Effector memory CD4-positive, alpha-beta T cell (primary cell): ENCODE results near the gene LMCD1.

Source experiments
- DNase-seq, 3 donors: peaks; one replicate each; pipeline ENCODE4 v3.0.0-alpha.2; 2020
- H3K27ac ChIP-seq: 2 replicates; pipeline ENCODE4 v1.7.0; 2013; ENCODE audit warnings: mild to moderate bottlenecking, low read length, moderate library complexity; ENCODE audit not compliant: insufficient read depth, poor library complexity, severe bottlenecking
- H3K27me3 ChIP-seq: replicated peaks from 2 replicates; pipeline ENCODE4 v1.7.0; 2013; ENCODE audit warnings: mild to moderate bottlenecking, low read length; ENCODE audit not compliant: insufficient read depth, control insufficient read depth, poor library complexity, severe bottlenecking
- H3K36me3 ChIP-seq: 2 replicates; pipeline ENCODE4 v1.7.0; 2013; ENCODE audit warnings: mild to moderate bottlenecking, low read length, moderate library complexity; ENCODE audit not compliant: control insufficient read depth, insufficient read depth
- H3K4me1 ChIP-seq: 2 replicates; pipeline ENCODE4 v1.7.0; 2013; ENCODE audit warnings: low read length, mild to moderate bottlenecking; ENCODE audit not compliant: control insufficient read depth, insufficient read depth, poor library complexity, severe bottlenecking
- H3K4me3 ChIP-seq: 2 replicates; pipeline ENCODE4 v1.7.0; 2013; ENCODE audit warnings: low read length, low read depth, mild to moderate bottlenecking; ENCODE audit not compliant: insufficient read depth, poor library complexity, severe bottlenecking
- H3K9me3 ChIP-seq: 2 replicates; pipeline ENCODE4 v1.7.0; 2013; ENCODE audit warnings: mild to moderate bottlenecking, low read length, moderate library complexity; ENCODE audit not compliant: control insufficient read depth

LMCD1 gene

DNA sequence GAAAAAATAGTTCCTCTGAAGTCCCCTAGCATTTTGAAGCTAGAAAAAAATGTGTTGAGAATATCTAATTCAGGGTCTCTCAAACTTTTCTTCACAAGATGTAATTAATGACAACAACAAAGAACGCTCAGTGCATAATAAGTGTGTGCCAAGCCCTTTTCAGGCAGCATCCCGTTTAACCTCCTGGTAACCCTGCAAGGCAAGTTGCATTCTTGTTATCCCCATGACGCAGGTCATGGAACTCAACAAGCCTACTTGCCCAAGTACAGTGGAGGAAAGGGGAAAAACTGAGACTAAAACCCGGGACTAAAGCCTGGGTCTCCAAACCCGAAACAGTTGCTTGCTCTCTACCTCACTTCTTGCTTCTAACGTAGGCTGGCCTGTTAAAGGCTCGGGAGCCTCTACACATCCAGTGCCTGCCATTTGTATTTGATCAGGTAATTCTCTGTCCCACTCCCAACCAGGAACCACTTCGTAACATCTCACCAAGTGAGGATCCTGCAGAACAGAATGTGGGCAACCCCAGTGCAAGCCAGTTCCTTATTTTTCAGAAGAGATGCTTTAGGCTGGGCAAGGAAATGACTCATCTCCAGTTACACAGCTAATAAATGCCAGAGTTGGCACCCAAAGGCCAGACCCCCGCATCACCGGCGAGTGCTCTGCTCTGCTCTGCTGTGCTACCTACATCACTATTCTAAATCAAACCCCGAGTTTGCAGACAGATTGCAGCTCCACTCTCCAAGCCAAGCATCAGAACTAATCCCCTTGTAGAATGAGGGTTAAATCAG is 28.3 kb downstream of the LMCD1 start:
- no peak for DNase-seq
- Histone ChIP-seq H3K4me3 (no peak overlapping the region), H3K36me3 (no peaks in the 10 kb centered on the region), H3K9me3 (no peaks in the 10 kb centered on the region), H3K27me3 (no peaks in the 10 kb centered on the region), H3K4me1 (no peaks in the 10 kb centered on the region), H3K27ac (no peak overlapping the region)

DNA sequence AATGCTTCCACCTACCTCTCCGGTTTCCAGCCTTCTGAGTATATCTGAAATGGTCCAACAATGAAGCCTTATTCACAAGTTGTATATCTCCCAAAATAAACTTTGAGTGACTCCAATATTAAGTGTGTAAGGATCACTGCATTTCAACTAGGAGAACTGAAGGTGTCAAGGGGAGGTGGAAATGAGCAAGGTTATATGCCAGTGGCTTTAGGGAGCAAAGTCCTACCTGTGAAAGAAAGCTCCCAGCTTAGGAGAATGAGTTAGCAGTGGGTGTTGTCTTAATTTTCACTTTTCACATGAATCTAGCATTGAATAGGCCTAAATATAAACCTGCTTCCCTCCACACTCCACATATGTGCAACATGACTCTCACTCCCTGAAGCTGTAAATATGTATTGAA is 29.0 kb downstream of the LMCD1 start:
- Histone ChIP-seq H3K27me3 (no peaks in the 10 kb centered on the region), H3K4me3 (no peak overlapping the region), H3K27ac (no peak overlapping the region), H3K4me1 (no peaks in the 10 kb centered on the region), H3K9me3 (no peaks in the 10 kb centered on the region), H3K36me3 (no peaks in the 10 kb centered on the region)
- no peak for DNase-seq

GRCh38 chr3:8532251-8532871 is 30.7 kb downstream of the LMCD1 start:
- H3K27ac ChIP-seq, result no peak overlapping the region
- no peaks in the 10 kb centered on the region for H3K9me3 ChIP-seq
- H3K4me3 ChIP-seq, result no peak overlapping the region
- H3K4me1 ChIP-seq, result no peaks in the 10 kb centered on the region
- no peaks in the 10 kb centered on the region for H3K27me3 ChIP-seq
- no peak for DNase-seq
- H3K36me3 ChIP-seq, result no peaks in the 10 kb centered on the region

GRCh38 chr3:8536096-8537056 is 34.8 kb downstream of the LMCD1 start:
- Histone ChIP-seq H3K4me3 (no peak overlapping the region), H3K4me1 (no peaks in the 10 kb centered on the region), H3K36me3 (no peaks in the 10 kb centered on the region), H3K9me3 (no peaks in the 10 kb centered on the region), H3K27ac (no peak overlapping the region), H3K27me3 (no peaks in the 10 kb centered on the region)
- DNase-seq, result no peak

- H3K9me3 ChIP-seq, result no peaks in the 10 kb centered on the region
- DNase-seq, result no peak
- no peaks in the 10 kb centered on the region for H3K27me3 ChIP-seq
- no peaks in the 10 kb centered on the region for H3K36me3 ChIP-seq
- no peak overlapping the region for H3K4me3 ChIP-seq
- no peak overlapping the region for H3K27ac ChIP-seq
- H3K4me1 ChIP-seq, result no peaks in the 10 kb centered on the region
Measured at GRCh38 chr3:8537440-8537839, 35.8 kb downstream of the LMCD1 start.

DNA sequence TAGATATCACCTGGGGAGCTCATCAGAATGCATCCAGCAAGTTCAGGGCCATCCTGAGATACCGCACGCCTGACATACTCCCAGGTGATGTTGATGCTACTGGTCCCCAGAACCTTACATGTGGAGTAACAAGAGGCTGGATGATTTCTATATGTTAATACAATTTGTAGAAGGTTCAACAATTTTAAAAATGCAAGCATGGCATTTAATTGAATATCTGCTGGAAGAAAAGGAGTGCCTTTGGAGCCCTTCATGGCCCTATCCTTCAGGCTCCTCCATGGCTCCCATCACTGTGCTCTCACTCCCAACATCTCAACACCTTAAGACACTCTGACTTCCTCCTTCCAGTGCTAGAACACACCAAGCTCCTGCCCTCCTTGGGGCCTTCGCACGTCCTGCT is 36.6 kb downstream of the LMCD1 start:
- H3K36me3 ChIP-seq, result no peaks in the 10 kb centered on the region
- H3K4me3 ChIP-seq, result no peak overlapping the region
- H3K27me3 ChIP-seq, result no peaks in the 10 kb centered on the region
- no peaks in the 10 kb centered on the region for H3K4me1 ChIP-seq
- H3K9me3 ChIP-seq, result no peaks in the 10 kb centered on the region
- H3K27ac ChIP-seq, result no peak overlapping the region
- no peak for DNase-seq

GRCh38 chr3:8538913-8539312 is 37.3 kb downstream of the LMCD1 start:
- no peaks in the 10 kb centered on the region for H3K9me3 ChIP-seq
- no peak overlapping the region for H3K27ac ChIP-seq
- H3K36me3 ChIP-seq, result no peaks in the 10 kb centered on the region
- no peak overlapping the region for H3K4me3 ChIP-seq
- H3K27me3 ChIP-seq, result no peaks in the 10 kb centered on the region
- H3K4me1 ChIP-seq, result no peaks in the 10 kb centered on the region
- DNase-seq, result no peak

DNA sequence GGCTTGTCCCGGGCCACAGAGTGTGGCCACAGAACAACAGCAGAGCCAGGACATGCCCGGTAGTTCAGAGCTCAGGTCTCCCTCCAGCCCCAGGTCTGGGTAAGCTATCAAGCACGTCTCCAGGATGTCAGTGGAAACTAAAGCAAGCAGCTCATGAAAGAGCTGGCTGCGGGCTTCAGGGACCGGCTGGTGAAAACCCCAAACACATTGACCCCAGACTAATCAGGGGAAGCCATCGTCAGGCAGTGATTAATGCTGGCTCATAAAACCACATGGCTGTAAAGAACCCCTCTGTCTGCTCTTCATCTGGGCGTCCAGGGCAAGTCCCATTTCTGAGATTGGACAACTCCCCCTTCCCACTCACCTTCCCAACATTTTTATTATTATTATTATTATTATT is 37.8 kb downstream of the LMCD1 start:
- Histone ChIP-seq H3K27me3 (no peaks in the 10 kb centered on the region), H3K36me3 (no peaks in the 10 kb centered on the region), H3K4me3 (no peak overlapping the region), H3K27ac (no peak overlapping the region), H3K9me3 (no peaks in the 10 kb centered on the region), H3K4me1 (no peaks in the 10 kb centered on the region)
- no peak for DNase-seq

GRCh38 chr3:8540456-8540855 is 38.8 kb downstream of the LMCD1 start:
- H3K27ac ChIP-seq, result no peak overlapping the region

DNA sequence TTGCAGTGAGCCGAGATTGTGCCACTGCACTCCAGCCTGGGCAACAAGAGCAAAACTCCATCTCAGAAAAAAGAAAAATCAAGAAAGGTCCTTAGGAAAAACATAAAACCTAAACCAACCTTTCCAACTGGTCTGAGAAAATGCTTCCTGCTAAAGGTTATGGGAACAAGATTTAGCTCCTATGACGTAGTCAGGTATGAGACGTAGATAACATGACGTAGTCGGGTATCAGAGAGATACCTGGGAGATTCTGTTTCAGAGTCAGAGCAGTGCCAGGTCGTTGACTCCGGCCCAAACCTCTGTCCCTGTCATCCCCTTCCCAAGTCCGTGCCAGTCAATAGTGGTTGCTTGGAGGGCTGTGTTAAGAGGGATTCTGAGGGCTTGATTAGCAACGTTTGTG is 39.9 kb downstream of the LMCD1 start:
- no peaks in the 10 kb centered on the region for H3K9me3 ChIP-seq
- no peak for DNase-seq

More at GRCh38 chr3:8540456-8540855, 38.8 kb downstream of the LMCD1 start:
- Histone ChIP-seq H3K27me3 (no peaks in the 10 kb centered on the region), H3K4me1 (no peaks in the 10 kb centered on the region), H3K4me3 (no peak overlapping the region), H3K9me3 (no peaks in the 10 kb centered on the region), H3K36me3 (no peaks in the 10 kb centered on the region)
- DNase-seq, result no peak

More for the DNA sequence above, 39.9 kb downstream of the LMCD1 start:
- Histone ChIP-seq H3K36me3 (no peaks in the 10 kb centered on the region), H3K4me1 (no peaks in the 10 kb centered on the region), H3K27me3 (no peaks in the 10 kb centered on the region), H3K4me3 (no peak overlapping the region), H3K27ac (no peak overlapping the region)
